GM20000 (cell line): ENCODE measurements around the gene RFFL.

Source experiments
- DNase-seq: peaks from one replicate; pipeline ENCODE4 v3.0.0; 2012; ENCODE audit warnings: low spot score
- TF ChIP-seq, protein P1 (sequence below): IDR thresholded peaks from 2 replicates; pipeline ENCODE4 v1.5.1; 2012; ENCODE audit warnings: mild to moderate bottlenecking, control low read depth; ENCODE audit errors: extremely low read depth, missing control alignments

The RFFL gene

DNA sequence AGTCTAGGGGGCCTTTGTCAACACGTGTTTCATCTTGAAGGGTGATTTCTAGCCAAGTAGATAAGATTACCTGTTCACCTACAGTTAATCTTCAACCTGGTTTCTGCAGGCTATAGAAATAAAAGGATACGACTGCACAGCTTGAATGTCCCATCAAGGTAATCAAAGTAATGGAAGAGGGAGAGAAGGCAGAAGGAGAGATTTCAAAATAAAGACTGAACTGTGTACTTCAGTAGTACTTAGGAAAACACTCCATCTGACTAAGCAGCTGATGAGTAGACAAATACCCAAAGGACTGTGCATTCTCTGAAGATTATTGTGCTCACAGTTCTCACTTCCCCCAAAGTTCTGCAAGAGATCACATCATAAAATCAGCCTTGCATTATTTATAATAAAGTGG, 5.8 kb upstream of the RFFL start:
- TF ChIP-seq, protein P1, sequence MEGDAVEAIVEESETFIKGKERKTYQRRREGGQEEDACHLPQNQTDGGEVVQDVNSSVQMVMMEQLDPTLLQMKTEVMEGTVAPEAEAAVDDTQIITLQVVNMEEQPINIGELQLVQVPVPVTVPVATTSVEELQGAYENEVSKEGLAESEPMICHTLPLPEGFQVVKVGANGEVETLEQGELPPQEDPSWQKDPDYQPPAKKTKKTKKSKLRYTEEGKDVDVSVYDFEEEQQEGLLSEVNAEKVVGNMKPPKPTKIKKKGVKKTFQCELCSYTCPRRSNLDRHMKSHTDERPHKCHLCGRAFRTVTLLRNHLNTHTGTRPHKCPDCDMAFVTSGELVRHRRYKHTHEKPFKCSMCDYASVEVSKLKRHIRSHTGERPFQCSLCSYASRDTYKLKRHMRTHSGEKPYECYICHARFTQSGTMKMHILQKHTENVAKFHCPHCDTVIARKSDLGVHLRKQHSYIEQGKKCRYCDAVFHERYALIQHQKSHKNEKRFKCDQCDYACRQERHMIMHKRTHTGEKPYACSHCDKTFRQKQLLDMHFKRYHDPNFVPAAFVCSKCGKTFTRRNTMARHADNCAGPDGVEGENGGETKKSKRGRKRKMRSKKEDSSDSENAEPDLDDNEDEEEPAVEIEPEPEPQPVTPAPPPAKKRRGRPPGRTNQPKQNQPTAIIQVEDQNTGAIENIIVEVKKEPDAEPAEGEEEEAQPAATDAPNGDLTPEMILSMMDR: no peak
- DNase-seq: no peak

DNA sequence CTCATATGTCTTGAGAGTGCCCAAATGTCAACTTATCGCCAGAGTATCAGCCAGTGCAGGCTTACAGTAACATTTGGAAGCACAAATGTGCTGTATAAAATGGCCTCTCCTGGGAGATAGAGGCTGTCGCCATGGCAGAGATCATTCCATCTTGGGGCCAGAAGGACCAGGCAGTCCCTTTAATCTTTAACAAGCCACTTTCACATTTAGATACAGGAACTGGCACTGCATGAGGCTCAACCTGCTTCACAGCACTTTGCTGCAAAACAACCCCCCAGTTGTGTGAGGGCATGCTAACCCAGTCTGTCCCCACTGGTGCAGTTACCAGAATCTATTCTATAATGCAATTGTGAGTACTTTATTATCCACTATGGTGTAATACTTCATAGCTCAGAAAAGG, 4.7 kb upstream of the RFFL start:
- no peak for DNase-seq
- TF ChIP-seq, protein P1: no peak

DNA sequence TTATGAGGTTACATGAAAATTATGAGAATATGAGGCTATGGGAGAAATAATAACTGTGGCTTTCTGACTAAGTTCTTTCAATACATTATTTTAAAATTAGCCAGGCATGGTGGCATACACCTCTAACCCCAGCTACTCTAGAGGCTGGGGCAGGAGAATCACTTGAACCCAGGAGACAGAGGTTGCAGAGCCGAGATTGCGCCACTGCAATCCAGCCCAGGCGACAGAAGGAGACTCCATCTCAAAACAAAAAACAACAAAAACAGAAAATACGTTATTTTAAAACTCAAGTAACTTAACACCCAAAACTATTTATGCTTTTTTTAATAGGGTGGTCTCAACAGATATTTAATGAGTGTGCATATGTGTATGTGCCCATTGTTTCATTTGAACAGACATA, 2.4 kb upstream of the RFFL start:
- no peak for DNase-seq
- TF ChIP-seq, protein P1: no peak

DNA sequence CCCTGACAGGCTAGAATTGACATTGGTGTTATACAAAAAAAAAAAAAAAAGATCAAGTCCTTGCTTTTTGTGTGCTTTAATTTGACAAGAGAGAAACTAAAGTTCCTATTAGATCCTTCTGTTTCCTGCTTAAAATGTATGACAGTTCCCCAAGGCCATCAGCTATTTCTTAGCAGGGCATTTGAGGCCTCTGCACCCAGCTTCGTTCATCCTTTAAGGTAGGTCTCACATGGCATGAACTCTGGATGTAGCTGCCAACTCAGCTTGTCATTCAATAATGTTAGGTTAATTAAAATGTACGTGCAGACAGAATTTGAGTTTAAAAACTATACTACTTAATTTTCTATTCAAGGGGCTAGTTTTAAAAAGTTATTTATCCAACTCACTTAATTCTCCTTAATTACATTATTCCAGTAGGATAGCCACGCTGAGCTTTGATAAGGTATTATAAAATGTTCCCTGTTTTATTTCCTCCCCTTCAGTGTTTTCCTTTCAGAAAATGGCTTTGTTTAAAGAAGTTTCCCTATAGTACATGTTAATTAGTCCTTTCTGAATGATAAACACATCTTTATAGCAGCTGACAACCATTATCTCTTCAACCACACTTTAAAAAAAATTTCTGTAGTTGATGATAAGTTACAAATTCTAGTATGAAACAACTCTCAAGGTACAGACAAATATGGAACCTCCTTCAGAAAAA, 1.2 kb upstream of the RFFL start:
- DNase-seq: no peak
- TF ChIP-seq, protein P1: no peak

DNA sequence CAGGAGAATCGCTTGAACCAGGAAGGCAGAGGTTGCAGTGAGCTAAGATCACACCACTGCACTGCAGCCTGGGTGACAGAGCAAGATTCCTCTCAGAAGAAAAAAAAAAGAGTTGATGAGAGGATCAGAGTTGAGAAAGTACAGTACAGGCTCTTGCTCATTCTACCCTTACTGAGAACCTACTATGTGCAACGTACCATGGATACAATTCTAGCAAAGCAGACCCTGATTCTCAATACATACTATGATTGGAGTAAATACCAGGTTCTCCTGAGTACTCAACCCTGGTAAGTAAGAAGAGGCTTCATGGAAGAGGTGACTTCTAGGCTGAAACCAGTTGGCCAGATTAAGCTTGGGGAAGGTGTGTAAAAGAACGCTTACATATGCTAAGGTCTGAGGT, 1.2 kb downstream of the RFFL start:
- TF ChIP-seq, protein P1: no peak
- no peak for DNase-seq

DNA sequence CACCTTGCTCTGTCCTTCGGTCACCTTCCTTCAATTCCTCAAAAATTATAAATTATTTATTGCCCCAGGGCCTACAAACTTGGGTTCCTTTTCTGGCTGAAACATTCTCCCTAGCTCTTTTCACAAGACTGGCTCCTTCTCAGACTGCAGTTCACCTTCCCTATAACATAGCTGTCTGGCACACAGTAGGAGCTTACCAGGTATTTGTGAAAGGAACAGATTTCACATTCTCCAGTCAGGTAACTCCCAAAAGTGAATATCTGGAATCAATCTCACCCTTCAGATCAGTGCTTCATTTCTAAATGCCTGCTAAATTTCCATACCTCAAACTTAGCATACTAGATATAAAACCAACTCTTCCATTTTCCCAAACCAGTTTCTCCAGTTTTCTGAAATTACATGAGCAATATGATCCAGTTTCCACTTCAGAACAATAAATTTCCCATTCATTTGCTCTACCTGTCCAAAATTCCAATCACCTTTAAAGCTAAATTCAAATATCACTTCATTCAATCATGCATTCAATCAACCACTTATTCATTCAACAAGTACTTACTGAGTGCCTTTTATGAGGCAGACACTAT, 6.1 kb downstream of the RFFL start:
- TF ChIP-seq, protein P1: no peak
- DNase-seq: no peak

DNA sequence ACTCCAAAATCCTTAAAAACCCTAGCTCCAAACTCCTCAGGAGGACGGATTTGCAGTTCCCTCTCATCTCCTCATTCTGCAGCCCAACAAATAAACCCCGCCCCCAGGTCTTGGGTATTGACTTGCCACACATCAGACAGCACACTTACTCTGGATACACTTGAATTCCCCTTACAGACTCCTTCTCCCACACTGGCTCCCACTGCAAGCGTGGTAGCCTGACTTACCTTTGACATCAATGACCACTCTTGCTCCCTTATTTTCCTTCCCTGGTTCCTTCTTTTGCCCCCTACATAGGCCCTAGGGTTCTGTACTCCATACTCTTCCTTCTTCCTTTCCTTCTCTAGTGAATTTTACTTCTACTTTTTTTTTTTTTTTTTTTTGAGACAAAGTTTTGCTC, 7.5 kb downstream of the RFFL start:
- no peak for DNase-seq
- TF ChIP-seq, protein P1: no peak
